Measurements from ENCODE around the gene HIRA.

GRCh38 chr22:19460036-19460435, 28.5 kb upstream of the HIRA start:
- TF ChIP-seq REST (IDR thresholded peaks at IDR 0.05; ENCODE audit: unreplicated experiment) = no peak
- TF ChIP-seq CTCF (conservative IDR thresholded peaks at IDR 0.05; ENCODE audit: low read depth in 2 of 2) = no peak
- no peak for TF ChIP-seq POLR2AphosphoS5 (IDR thresholded peaks at IDR 0.05; ENCODE audit: low read depth)
- TF ChIP-seq EZH2 (IDR thresholded peaks at IDR 0.05; ENCODE audit: low read depth, unreplicated experiment) = no peak
- TF ChIP-seq ZNF114 (CRISPR knock-in tag; IDR thresholded peaks at IDR 0.05) = no peak
